Measurements from ENCODE around the gene EPHA2. TPM values are rescaled to one million over a fixed set of nuclear protein-coding genes. Genes with fewer than 3 reads are reported as not detected.

The EPHA2 gene
- total RNA-seq (2014; rRNA removed; shearing (Covaris generic)) (not detected in 2 replicates), total RNA-seq (2022) (0.15 TPM in 1 of 2 replicates, not detected in the other), Bru-seq, nascent RNA (percentile 16 among the genes with signal in this experiment), BruChase-seq, experiment 1, labeled RNA remaining after a 6-hour chase (percentile 16 among the genes with signal in this experiment), BruChase-seq, experiment 2, labeled RNA remaining after a 2-hour chase (percentile 21 among the genes with signal in this experiment)
- long read RNA-seq = 0 reads

DNA sequence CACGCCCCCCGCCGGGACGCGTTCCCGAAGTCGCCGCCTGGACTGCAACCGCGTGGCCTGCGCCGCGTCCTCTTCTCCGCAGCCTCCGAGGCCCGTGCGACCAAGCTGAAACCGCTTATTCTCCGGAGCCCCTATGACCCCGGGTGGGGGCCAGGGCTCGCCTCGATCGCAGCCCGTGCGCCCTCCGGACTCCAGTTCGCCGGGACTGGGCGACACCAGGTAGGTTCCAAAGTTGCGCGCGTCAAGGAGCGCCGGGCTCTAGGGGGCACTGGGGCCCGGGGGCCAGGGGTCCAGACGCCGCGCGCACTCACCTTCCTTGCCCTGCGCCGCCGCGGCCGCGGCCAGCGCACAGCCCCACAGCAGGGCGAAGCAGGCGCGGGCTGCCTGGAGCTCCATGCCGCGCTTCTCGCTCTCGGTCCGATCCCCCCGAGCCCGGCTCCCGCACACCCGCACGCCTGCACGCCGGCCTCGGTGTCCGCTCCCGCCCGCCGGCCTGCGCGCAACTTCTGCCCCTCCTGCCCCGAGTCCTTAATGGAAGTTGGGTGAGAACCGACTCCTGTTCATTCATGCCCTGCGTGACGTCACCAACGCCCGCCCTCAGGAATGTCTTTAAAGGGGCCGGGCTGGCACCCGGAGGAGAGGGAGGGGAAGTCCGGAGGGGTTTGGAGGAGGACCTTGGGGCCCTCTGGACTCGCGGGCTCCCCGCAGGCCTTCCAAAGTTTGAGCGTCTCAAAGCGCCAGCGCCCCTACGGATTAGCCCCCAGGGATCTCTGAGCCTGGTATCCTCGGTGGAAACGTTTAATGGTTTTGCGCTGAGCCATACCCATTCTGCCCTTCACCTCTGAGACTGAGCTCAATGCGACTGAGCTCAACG, at the start of gene EPHA2:
TSS of gene EPHA2 (minus strand) at position 533 of the 874 bp plus-strand sequence. CDS start at position 396, 137 bp downstream.
- TF ChIP-seq, protein P1, sequence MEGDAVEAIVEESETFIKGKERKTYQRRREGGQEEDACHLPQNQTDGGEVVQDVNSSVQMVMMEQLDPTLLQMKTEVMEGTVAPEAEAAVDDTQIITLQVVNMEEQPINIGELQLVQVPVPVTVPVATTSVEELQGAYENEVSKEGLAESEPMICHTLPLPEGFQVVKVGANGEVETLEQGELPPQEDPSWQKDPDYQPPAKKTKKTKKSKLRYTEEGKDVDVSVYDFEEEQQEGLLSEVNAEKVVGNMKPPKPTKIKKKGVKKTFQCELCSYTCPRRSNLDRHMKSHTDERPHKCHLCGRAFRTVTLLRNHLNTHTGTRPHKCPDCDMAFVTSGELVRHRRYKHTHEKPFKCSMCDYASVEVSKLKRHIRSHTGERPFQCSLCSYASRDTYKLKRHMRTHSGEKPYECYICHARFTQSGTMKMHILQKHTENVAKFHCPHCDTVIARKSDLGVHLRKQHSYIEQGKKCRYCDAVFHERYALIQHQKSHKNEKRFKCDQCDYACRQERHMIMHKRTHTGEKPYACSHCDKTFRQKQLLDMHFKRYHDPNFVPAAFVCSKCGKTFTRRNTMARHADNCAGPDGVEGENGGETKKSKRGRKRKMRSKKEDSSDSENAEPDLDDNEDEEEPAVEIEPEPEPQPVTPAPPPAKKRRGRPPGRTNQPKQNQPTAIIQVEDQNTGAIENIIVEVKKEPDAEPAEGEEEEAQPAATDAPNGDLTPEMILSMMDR (conservative IDR thresholded peaks at IDR 0.05; ENCODE audit: low read length) = no peak
- no peak for TF ChIP-seq EZH2phosphoT487 (IDR thresholded peaks at IDR 0.05; ENCODE audit: borderline replicate concordance, low read depth, low read length)
- H3K4me1 ChIP-seq (ENCODE audit: insufficient read depth, low read length, poor library complexity, severe bottlenecking) = peaks cover 11% of the 10 kb centered on the region
- H3K9me2 ChIP-seq (ENCODE audit: insufficient read depth, low read length) = no peaks in the 10 kb centered on the region
- ChIA-PET CTCF (ENCODE audit: unreplicated experiment) (no interaction called here), POLR2A (interaction anchor here (0.9 kb wide), 1 partner anchor 617 kb away, joined by 3 read pairs; no protein-coding TSS in a partner anchor)
- H2AFZ ChIP-seq (ENCODE audit: low read length) = no peak within 1 kb of the TSS
- H3K4me2 ChIP-seq (ENCODE audit: low read length) = no peak within 1 kb of the TSS
- H4K20me1 ChIP-seq (ENCODE audit: insufficient read depth, low read length) = no peaks in the 10 kb centered on the region
- H3K36me3 ChIP-seq (ENCODE audit: insufficient read depth, low read length) = no peaks in the 10 kb centered on the region
- no peak within 1 kb of the TSS for H3K4me3 ChIP-seq (ENCODE audit: low read depth, low read length, poor library complexity, severe bottlenecking)
- BruUV-seq (replicated peaks) = no TSS peak
- no peaks in the 10 kb centered on the region for H3K9me3 ChIP-seq (ENCODE audit: low read length)
- intact Hi-C loops (cut with micrococcal nuclease; ENCODE audit: unreplicated experiment) = no loop called here
- DNase-seq (ENCODE audit: low spot score) = no peak
- H3K27ac ChIP-seq (ENCODE audit: low read depth, low read length, poor library complexity, severe bottlenecking) = no peak within 1 kb of the TSS
- H3K79me2 ChIP-seq (ENCODE audit: insufficient read depth, low read depth, low read length) = no peaks in the 10 kb centered on the region

DNA sequence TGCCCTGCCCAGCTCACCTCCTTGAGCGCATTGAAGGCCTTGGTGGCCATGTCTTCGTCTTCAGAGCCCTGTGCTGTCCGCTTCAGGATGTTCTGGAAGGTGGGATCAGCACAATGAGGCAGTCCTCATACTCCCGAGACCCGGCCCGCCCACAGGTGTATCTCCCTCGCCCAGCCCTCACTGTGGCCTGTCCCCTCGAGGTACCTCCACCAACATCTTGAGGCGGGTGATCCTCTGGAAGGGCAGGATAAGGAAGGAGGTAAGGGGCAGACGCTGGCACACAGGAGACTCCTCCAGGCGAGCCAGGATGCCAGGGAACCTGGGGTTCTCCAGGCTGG, 49.4 kb upstream of the EPHA2 start:
- Histone ChIP-seq H4K20me1 (ENCODE audit: insufficient read depth, low read length) (no peaks in the 10 kb centered on the region), H3K4me3 (ENCODE audit: low read depth, low read length, poor library complexity, severe bottlenecking) (no peak overlapping the region), H3K79me2 (ENCODE audit: insufficient read depth, low read depth, low read length) (no peaks in the 10 kb centered on the region), H3K27ac (ENCODE audit: low read depth, low read length, poor library complexity, severe bottlenecking) (no peak overlapping the region), H2AFZ (ENCODE audit: low read length) (no peak overlapping the region), H3K4me2 (ENCODE audit: low read length) (no peak overlapping the region), H3K36me3 (ENCODE audit: insufficient read depth, low read length) (no peaks in the 10 kb centered on the region), H3K9me3 (ENCODE audit: low read length) (no peaks in the 10 kb centered on the region), H3K9me2 (ENCODE audit: insufficient read depth, low read length) (no peaks in the 10 kb centered on the region), H3K4me1 (ENCODE audit: insufficient read depth, low read length, poor library complexity, severe bottlenecking) (peaks cover 6% of the 10 kb centered on the region)
- TF ChIP-seq, protein P1 (conservative IDR thresholded peaks at IDR 0.05; ENCODE audit: low read length) = 0 out of 2 replicates have a peak, but pooled peaks have one; percentile 17
- no peak for TF ChIP-seq EZH2phosphoT487 (IDR thresholded peaks at IDR 0.05; ENCODE audit: borderline replicate concordance, low read depth, low read length)
- intact Hi-C loops (cut with micrococcal nuclease; ENCODE audit: unreplicated experiment) = loop anchor here (5.0 kb wide), 2 partner anchors 162 to 702 kb away; partner anchors contain the start of gene SZRD1
- ChIA-PET POLR2A (no interaction called here), CTCF (ENCODE audit: unreplicated experiment) (no interaction called here)
- no peak for DNase-seq (ENCODE audit: low spot score)
- no TSS peak for BruUV-seq (replicated peaks)

All from OCI-LY7 (cell line).